Stimulated activated CD8-positive, alpha-beta memory T cell treated with anti-CD3 and anti-CD28 coated beads, Interleukin-12 subunit alpha, Interleukin-12 subunit beta, amount 100 ng/mL, for 24 hours (primary cell): ENCODE results near the gene KCNJ2.

Source experiments
- DNase-seq: peaks from one replicate; pipeline ENCODE4 v3.0.0-alpha.2; 2020; ENCODE audit errors: extremely low read depth

Gene KCNJ2

DNA sequence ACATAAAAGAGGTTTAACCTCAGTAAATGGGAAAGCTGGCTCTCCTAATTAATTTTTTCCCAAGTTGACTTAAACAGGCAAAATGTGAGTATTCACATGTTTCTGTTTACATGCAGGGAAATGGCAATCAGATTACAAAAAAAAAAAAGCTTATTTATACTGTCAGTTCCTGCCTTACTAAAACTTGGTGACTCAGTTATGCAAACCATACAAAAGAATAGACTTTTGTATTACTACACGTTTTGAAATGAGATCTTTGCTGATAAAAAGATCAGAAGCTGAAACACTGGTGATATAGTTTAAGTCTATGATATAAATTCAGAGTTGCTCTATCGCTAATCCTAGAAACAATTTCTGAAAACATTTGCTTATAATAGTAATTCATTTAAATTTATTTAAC, 9.4 kb upstream of the KCNJ2 start:
- DNase-seq, result no peak

- no peak for DNase-seq
These were observed 7.8 kb upstream of the KCNJ2 start for GRCh38 chr17:70161519-70161918.

- no peak for DNase-seq
These were observed 3.9 kb upstream of the KCNJ2 start for GRCh38 chr17:70165383-70165782.

GRCh38 chr17:70166615-70167014, 2.7 kb upstream of the KCNJ2 start:
- no peak for DNase-seq

DNA sequence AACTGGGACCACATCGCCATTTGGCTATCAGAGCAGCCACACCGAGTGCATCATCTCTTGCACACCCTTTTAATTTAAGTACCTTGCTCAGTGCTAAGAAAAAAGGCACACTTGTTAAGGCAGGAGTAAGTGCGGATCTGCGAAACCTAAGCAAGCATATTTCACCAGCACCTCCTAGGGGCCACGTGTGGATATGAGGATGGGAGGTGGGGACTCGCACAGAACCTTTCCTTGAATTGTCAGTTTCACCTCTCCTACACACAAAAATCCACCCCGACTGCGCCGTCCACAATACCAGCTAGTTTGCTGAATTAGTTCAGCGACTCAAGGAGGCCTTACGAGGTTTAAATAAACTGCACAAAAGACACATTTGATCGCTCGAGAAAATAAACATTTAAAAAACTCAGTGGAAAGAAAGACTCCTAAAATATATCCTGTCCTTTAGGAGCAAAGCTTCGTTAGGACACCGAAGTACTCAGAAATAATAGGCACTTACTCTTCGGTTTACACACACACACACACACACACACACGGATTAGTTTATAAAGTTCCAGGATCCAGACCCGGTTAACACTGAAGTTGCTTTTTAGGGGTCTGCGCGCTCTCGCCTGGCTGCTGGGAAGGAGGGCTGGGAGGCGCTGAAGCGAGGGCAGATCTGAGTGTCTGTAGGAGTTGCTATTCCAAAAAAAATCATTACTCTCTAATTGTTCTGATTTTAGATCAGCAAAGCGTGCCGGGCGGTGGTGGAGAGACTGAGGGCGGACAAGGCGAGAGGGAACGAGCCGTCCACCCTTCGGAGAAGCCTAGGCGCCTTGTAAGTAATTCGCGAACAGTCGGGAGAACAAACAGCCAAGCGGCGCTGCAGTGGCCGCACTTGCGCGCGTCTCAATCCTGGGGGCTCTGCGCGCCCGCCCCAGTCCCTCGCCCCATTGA, 1.0 kb upstream of the KCNJ2 start:
- no peak for DNase-seq

DNA sequence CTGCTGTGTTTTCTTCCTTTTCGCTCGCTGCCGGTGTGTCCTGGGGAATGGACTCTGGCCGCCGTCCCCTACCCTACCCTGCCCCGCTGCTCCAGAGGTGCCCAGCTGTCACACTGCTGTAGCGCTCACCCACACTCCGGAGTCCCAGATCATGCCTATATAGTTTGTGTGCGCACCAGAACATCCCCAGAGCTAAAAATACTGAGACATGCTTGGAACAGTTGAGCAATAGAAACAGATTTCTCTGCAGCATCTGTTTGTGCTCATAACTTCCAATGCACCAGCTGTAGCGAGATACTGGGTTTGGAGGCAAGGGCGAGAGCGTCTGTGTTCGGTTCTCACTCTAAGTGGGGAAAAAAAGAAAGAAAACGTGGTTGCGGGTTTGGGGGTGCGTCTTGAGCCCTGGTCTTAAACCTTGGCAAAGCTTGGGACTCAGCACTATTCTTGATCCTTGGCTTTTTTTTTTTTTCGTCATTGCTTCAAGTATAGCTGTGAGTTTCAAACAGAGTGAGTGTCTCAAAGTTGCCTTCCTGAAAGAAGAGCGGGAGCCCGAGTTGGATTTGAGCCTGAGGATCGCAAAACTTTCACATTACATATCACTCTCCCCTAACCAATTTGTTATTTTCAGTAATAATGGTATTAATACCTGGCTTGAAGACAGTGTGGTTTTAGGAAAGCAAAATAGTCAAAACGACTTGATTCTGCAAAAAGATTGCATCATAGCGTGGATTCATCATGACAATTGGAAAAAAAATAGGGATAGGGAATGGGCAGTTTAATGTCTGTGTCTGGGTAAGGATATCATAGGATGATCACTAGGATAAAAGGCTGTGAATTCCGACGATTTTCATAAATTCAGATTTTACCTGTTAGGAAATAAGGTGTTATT, 621 bp downstream of the KCNJ2 start:
- no peak for DNase-seq

DNA sequence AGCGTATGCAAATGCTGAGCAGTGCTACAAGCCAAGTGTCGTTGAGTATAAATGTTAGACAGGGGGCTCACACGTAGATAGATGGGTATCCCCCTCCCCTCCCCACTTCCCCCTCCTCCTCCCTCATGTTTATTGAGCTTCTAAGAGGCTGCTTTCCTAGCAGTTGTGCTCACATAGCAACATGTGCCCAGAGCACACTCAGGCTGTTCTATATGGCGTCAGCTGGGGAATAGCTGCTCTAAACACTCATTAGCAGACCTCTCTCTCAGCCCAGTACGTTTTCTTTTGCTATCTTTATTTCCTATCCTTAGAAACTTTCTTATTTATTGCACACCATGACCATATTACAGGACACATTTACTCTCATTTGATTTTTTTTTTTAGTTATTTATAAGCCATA, 1.8 kb downstream of the KCNJ2 start:
- DNase-seq, result no peak

DNA sequence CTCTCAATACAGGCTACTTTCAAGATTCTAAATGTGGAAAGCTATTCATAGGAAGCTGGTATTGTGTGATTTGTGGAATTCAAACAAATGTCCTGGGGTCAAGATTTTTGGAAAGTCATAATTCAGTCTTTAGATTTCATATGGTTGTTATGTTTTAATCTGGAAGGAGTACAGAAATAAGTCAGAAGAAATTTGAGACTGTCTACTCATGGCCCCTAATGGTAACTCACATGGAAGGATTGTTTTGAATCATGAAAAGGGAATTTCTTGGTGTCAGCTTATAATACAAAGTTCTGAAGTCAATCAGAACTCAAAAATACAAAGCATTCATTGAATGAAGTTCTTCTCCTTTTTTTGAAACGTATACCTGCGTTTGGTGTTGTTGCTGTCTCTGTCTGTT, 3.1 kb downstream of the KCNJ2 start:
- DNase-seq, result no peak

GRCh38 chr17:70172923-70173322, 3.6 kb downstream of the KCNJ2 start:
- DNase-seq, result no peak

- DNase-seq, result no peak
These were observed 4.3 kb downstream of the KCNJ2 start for GRCh38 chr17:70173681-70174080.

DNA sequence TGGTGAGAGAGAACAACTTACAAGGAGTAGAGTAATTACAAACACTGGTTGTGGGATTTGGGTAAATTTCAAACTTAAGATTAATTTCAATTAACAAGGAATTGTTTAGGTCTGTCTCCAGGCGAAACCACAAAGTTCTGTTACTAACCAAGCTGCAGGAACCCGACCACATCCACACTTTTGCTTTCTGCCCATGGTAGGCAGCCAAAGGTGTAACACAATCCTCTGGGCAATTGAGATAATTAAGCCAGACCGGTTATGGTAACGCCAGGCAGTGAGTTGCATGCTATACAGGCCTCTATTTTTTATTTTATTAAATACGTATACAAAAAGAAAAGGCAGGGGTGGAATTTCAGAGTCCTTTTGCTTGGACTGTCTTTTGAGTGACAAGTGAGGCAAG, 12.0 kb downstream of the KCNJ2 start:
- no peak for DNase-seq

DNA sequence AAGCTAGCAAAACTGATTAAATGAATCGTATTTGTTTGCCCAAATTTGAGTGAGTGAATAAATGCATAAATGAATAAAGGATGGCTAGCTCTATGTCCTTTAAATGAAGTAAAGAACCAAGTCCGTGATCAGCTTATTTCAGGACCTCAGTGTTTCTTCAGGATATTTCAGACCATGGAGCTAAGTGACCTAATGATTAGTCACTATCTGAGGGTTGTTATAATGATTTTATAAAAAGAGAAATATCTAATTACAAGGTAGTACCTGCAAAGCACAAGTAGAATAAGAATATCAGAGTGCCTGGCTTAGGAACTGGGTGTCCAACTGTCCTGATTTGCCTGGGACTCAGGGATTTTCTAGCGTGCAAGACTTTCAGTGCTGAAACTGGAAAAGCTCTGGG, 12.5 kb downstream of the KCNJ2 start:
- DNase-seq, result no peak

GRCh38 chr17:70183508-70183907, 14.2 kb downstream of the KCNJ2 start:
- no peak for DNase-seq

- DNase-seq, result no peak
These were observed 14.9 kb downstream of the KCNJ2 start for GRCh38 chr17:70184207-70184606.

GRCh38 chr17:70184770-70185169, 15.4 kb downstream of the KCNJ2 start:
- no peak for DNase-seq

- no peak for DNase-seq
These were observed 16.0 kb downstream of the KCNJ2 start for GRCh38 chr17:70185285-70185684.

DNA sequence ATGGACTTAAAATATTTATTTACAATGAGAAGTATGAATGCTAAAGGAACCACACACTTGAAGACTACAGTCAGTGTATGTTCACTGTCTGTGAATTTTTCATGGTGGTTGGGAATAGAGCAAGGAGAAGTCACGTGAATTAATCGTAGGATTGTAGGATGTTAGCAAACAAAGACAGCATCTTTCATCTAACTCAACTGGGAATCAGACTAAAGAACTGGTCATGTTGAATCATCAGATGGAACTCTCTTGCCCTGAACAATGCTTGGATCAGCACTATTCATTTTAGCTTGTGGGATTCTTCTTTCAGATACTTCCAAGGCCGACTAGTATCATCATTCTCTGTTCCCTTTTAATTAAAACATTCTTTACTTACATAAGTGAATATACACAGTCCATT, 18.1 kb downstream of the KCNJ2 start:
- DNase-seq, result no peak

GRCh38 chr17:70190959-70191805, 21.9 kb downstream of the KCNJ2 start:
- DNase-seq, result no peak

- DNase-seq, result no peak
These were observed 25.8 kb downstream of the KCNJ2 start for GRCh38 chr17:70195091-70195490.

- DNase-seq, result no peak
These were observed 32.6 kb downstream of the KCNJ2 start for GRCh38 chr17:70201872-70202419.

DNA sequence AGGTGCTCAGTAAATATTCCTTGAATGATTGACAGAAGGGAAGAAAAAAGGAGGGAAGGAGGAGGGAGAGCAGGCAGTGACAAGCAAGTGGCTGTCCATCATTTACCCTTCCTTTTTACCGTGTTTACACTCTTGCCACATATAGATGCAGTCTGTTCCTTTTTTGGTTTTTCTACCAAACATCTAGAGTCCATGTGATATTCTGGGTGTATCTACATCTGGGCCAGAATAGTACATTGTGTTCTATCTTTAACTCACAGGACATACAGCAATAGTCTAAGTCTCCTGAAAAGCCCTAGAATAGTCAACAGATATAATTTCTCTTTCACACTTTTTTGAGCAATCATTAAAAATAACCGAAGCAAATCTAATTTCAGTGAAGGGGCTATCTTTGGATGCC, 33.5 kb downstream of the KCNJ2 start:
- no peak for DNase-seq

DNA sequence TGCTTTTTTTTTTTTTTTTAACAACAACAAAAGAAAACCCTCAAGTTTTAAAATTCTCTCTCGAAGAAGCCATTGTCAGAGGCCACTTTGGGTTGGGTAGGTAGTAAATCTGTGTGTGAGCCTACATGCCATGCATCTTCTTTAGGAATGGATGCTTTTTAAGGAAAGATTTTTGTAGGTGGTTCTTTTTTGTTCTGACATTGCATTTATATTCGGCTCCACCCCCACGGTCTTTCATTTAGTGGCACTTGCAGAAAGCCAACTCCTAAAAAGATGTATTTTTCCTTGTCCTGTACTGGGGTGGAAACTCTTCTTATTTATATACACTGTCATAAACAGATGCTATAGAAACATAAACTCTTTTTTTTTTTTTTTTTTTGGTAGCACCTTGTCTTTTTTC, 35.1 kb downstream of the KCNJ2 start:
- DNase-seq, result no peak
